ENCODE measurements around the gene TIMM50. TPM values are rescaled to one million over a fixed set of nuclear protein-coding genes. Genes with fewer than 3 reads are reported as not detected.

Gene TIMM50
- total and polyA plus RNA-seq, 2 of the 8 experiments (the other 6 are each of a cell fraction or from before 2014, with no cell fraction given), result 155 to 187 TPM

DNA sequence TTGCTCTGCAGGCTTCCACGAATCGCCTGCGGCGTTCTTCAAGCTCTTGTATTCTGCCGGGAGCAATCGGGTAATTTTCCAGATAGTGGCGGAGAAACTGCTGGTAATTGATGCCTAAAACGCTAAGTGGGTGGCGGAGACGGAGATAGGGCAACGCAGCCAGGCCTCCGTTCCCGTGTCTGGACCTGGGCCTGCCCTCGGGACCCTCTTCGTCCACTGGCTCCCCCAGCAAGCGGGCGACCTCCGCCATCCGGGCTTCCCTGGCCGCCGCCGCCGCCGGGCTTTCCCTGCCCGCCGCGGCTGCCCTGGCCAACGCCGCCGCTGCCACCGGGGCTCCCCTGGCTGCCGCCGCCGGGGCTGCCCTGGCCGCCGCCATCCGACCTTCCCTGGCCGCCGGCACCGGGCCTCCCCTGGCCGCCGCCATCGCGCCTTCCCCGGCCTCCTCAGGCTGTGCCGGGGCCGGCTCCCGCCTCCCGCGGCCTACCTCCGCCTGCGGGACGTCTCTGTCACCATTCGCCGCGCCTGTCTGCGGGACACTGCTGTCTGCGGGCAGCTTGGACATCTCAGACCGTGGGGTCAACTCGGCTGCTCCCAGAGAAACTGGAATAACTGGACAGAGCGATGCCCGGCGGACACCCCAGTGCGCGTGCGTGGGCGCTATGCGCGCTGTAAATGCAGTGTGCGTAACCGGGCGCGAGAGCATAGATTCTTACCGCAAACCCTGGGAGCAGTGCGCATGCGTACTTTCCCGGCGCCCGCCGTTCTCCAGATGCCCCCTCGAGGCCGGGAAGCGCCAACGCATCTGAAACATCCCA, 59.1 kb downstream of the TIMM50 start, which contains the start of gene EID2 (continued):
- no peak for TF ChIP-seq CHD2 (IDR thresholded peaks at IDR 0.05; ENCODE audit: low read length)
- TF ChIP-seq BACH1 (IDR thresholded peaks at IDR 0.05; ENCODE audit: low read length), result 0 out of 2 replicates have a peak, but pooled peaks have one; percentile 28
- peak; percentile 52; the same call in 1 of the 2 replicates for TF ChIP-seq YY1 (IDR thresholded peaks at IDR 0.05; ENCODE audit: low read depth, low read length)
- TF ChIP-seq ZNF274 (IDR thresholded peaks at IDR 0.05; ENCODE audit: borderline replicate concordance, extremely low read depth, low read length), result no peak
- peak; percentile 78 for TF ChIP-seq NRF1 (IDR thresholded peaks at IDR 0.05; ENCODE audit: low read depth, low read length)
- no peak for TF ChIP-seq KDM4A (IDR thresholded peaks at IDR 0.05; ENCODE audit: low read depth, low read length, severe bottlenecking)
- TF ChIP-seq JUND (IDR thresholded peaks at IDR 0.05; ENCODE audit: low read length), result no peak
- TF ChIP-seq, protein P1, sequence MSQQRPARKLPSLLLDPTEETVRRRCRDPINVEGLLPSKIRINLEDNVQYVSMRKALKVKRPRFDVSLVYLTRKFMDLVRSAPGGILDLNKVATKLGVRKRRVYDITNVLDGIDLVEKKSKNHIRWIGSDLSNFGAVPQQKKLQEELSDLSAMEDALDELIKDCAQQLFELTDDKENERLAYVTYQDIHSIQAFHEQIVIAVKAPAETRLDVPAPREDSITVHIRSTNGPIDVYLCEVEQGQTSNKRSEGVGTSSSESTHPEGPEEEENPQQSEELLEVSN (IDR thresholded peaks at IDR 0.05), result no peak
- no peak for TF ChIP-seq CBX5 (IDR thresholded peaks at IDR 0.05; ENCODE audit: low read depth, low read length)
- TF ChIP-seq RFX5 (IDR thresholded peaks at IDR 0.05; ENCODE audit: borderline replicate concordance, low read depth, low read length), result no peak
- no peak for TF ChIP-seq SIRT6 (IDR thresholded peaks at IDR 0.05; ENCODE audit: low read length)
- no peak for TF ChIP-seq BCL11A (IDR thresholded peaks at IDR 0.05; ENCODE audit: low read depth in 2 of 2, low read length in 2 of 2)
- no peak for TF ChIP-seq KDM5A (IDR thresholded peaks at IDR 0.05; ENCODE audit: low read length)
- peak; percentile 80 for TF ChIP-seq PHF8 (conservative IDR thresholded peaks at IDR 0.05; ENCODE audit: low read depth, low read length)
- TF ChIP-seq SP2 (IDR thresholded peaks at IDR 0.05; ENCODE audit: low read length), result no peak
- TF ChIP-seq SP1 (IDR thresholded peaks at IDR 0.05; ENCODE audit: low read depth, low read length), result no peak
- TF ChIP-seq CTBP2 (IDR thresholded peaks at IDR 0.05; ENCODE audit: borderline replicate concordance, insufficient read depth, insufficient read length, low read length), result no peak
- TF ChIP-seq TCF12 (IDR thresholded peaks at IDR 0.05; ENCODE audit: low read depth, low read length), result no peak
- peak; percentile 4 to 73; a peak in 2 of 4 replicates for TF ChIP-seq SIN3A (conservative IDR thresholded peaks at IDR 0.05 in 1 of 2, IDR thresholded peaks at IDR 0.05 in 1 of 2; ENCODE audit: low read depth in 1 of 2, low read length in 2 of 2)
- no peak for TF ChIP-seq SAP30 (IDR thresholded peaks at IDR 0.05; ENCODE audit: insufficient read depth, insufficient replicate concordance, low read length)
- no peak for TF ChIP-seq BRCA1 (IDR thresholded peaks at IDR 0.05; ENCODE audit: low read depth, low read length)
- 0 out of 4 replicates have a peak, but pooled peaks of 1 of the 2 experiments have one; percentile 10 for TF ChIP-seq HDAC2 (IDR thresholded peaks at IDR 0.05; ENCODE audit: borderline replicate concordance in 1 of 2, low read depth in 2 of 2, low read length in 2 of 2)
- peak in 1 of 2 experiments; percentile 83; a peak in 2 of 3 replicates for TF ChIP-seq POLR2A (IDR thresholded peaks at IDR 0.05; ENCODE audit: control extremely low read depth in 1 of 2, low read depth in 2 of 2, low read length in 2 of 2)
- no peak for TF ChIP-seq HDAC6 (IDR thresholded peaks at IDR 0.05; ENCODE audit: low read depth, low read length)

All from H1 (cell line).